ENCODE data around the gene MSLN.

- no peak for TF ChIP-seq POLR2AphosphoS5 (IDR thresholded peaks at IDR 0.05; ENCODE audit: borderline replicate concordance, low read depth, low read length)
- TF ChIP-seq EZH2 (IDR thresholded peaks at IDR 0.05): peak; percentile 61
These were observed 44.9 kb upstream of the MSLN start for GRCh38 chr16:715477-716199.
